MCF 10A (cell line): Measurements from ENCODE around the gene GRM1. TPM values are rescaled to one million over a fixed set of nuclear protein-coding genes. Genes with fewer than 3 reads are reported as not detected.
A peak's percentile ranks its signal among the peaks of the same experiment; 100 is the strongest.

ENCODE experiments used
- BruUV-seq: library from RNA; stranded (reverse); fragments of 400-500 nt; replicated peaks from 2 replicates; lab custom pipeline; 2021; lab: Mats Ljungman, UMichigan
- CTCF ChIA-PET: fragments of 300-600 bp; sonication (Branson Sonifier 250); formaldehyde crosslinking; extraction: SDS; loops from one replicate; lab custom pipeline; 2021; ENCODE audit warnings: antibody characterized with exemption, inconsistent platforms; lab: Yijun Ruan, JAX
- POLR2A ChIA-PET: fragments of 300-600, 350-650 bp; sonication (Branson Sonifier 250); formaldehyde crosslinking; extraction: SDS; loops from one replicate; lab custom pipeline; 2020; ENCODE audit warnings: antibody characterized with exemption, inconsistent platforms; lab: Yijun Ruan, JAX
- DNase-seq: peaks from one replicate; pipeline ENCODE4 v3.0.0-alpha.2; 2018; ENCODE audit not compliant: unreplicated experiment
- H3K27ac Mint-ChIP-seq: one replicate; pipeline ENCODE4 v1.8.0; 2022; ENCODE audit warnings: mild to moderate bottlenecking, low read depth, mixed read lengths; ENCODE audit not compliant: unreplicated experiment
- H3K27me3 Mint-ChIP-seq: one replicate; pipeline ENCODE4 v1.8.0; 2022; ENCODE audit warnings: mixed read lengths; ENCODE audit not compliant: insufficient read depth, unreplicated experiment
- H3K36me3 Mint-ChIP-seq: one replicate; pipeline ENCODE4 v1.8.0; 2022; ENCODE audit warnings: mild to moderate bottlenecking, moderate library complexity, mixed read lengths; ENCODE audit not compliant: insufficient read depth, unreplicated experiment
- H3K4me1 Mint-ChIP-seq: one replicate; pipeline ENCODE4 v1.8.0; 2022; ENCODE audit warnings: mixed read lengths; ENCODE audit not compliant: insufficient read depth, unreplicated experiment
- H3K4me3 Mint-ChIP-seq: one replicate; pipeline ENCODE4 v1.8.0; 2022; ENCODE audit warnings: mild to moderate bottlenecking, moderate library complexity, mixed read lengths; ENCODE audit not compliant: unreplicated experiment
- H3K9me3 Mint-ChIP-seq: one replicate; pipeline ENCODE4 v1.8.0; 2022; ENCODE audit warnings: mixed read lengths; ENCODE audit not compliant: unreplicated experiment
- CTCF ChIP-seq: fragments of 200-600 bp; IDR thresholded peaks from one replicate; pipeline ENCODE4 v1.8.0; 2022; ENCODE audit warnings: antibody characterized with exemption, mild to moderate bottlenecking; ENCODE audit not compliant: unreplicated experiment
- intact Hi-C: fragments of 100-400 bp; cut with micrococcal nuclease; formaldehyde crosslinking; loops from 2 replicates; pipeline ENCODE4 v1.14.1; 2022
- total RNA-seq: library from RNA; stranded (reverse); gene quantifications from 2 replicates; pipeline ENCODE4 v1.2.3, GENCODE V29; 2022

GRM1 gene
- total RNA-seq, 1 experiment from 2014 or later, result not detected

- no peaks in the 10 kb centered on the region for H3K36me3 Mint-ChIP-seq
- ChIA-PET CTCF (interaction anchor here (0.7 kb wide), 1 partner anchor 640 kb away, joined by 3 read pairs; no protein-coding TSS in a partner anchor), POLR2A (no interaction called here)
- H3K4me1 Mint-ChIP-seq, result peaks cover 7% of the 10 kb centered on the region
- H3K27ac Mint-ChIP-seq, result no peak overlapping the region
- DNase-seq, result no peak
- no peaks in the 10 kb centered on the region for H3K27me3 Mint-ChIP-seq
- H3K4me3 Mint-ChIP-seq, result no peak overlapping the region
- BruUV-seq, result no TSS peak
- no peaks in the 10 kb centered on the region for H3K9me3 Mint-ChIP-seq
- TF ChIP-seq CTCF, result no peak
- intact Hi-C loops, result no loop called here
Measured at GRCh38 chr6:146335336-146335735, 306.5 kb downstream of the GRM1 start.

- H3K9me3 Mint-ChIP-seq, result no peaks in the 10 kb centered on the region
- intact Hi-C loops, result no loop called here
Measured at GRCh38 chr6:146336191-146336590, 307.3 kb downstream of the GRM1 start.

GRCh38 chr6:146337376-146337775, 308.5 kb downstream of the GRM1 start:
- BruUV-seq, result no TSS peak
- H3K36me3 Mint-ChIP-seq, result no peaks in the 10 kb centered on the region
- ChIA-PET POLR2A (interaction anchor here (1.1 kb wide), 1 partner anchor 26 kb away, joined by 5 read pairs; no protein-coding TSS in a partner anchor), CTCF (no interaction called here)
- H3K9me3 Mint-ChIP-seq, result no peaks in the 10 kb centered on the region
- H3K4me3 Mint-ChIP-seq, result no peak overlapping the region
- intact Hi-C loops, result no loop called here
- H3K27ac Mint-ChIP-seq, result no peak overlapping the region
- DNase-seq, result no peak
- no peaks in the 10 kb centered on the region for H3K27me3 Mint-ChIP-seq
- peaks cover 7% of the 10 kb centered on the region for H3K4me1 Mint-ChIP-seq
- TF ChIP-seq CTCF, result no peak

More at GRCh38 chr6:146336191-146336590, 307.3 kb downstream of the GRM1 start:
- no peak overlapping the region for H3K4me3 Mint-ChIP-seq
- ChIA-PET CTCF (no interaction called here), POLR2A (no interaction called here)
- no peaks in the 10 kb centered on the region for H3K36me3 Mint-ChIP-seq
- no peak for DNase-seq
- BruUV-seq, result no TSS peak
- H3K27ac Mint-ChIP-seq, result no peak overlapping the region
- peaks cover 7% of the 10 kb centered on the region for H3K4me1 Mint-ChIP-seq
- TF ChIP-seq CTCF, result no peak
- no peaks in the 10 kb centered on the region for H3K27me3 Mint-ChIP-seq

GRCh38 chr6:146339716-146340115, 310.9 kb downstream of the GRM1 start:
- H3K9me3 Mint-ChIP-seq, result no peaks in the 10 kb centered on the region
- ChIA-PET CTCF (interaction anchor here (0.6 to 0.9 kb wide), 3 partner anchors 17 to 358 kb away, joined by 3 to 5 read pairs (median 3); no protein-coding TSS in a partner anchor), POLR2A (interaction anchor here (1.6 kb wide), 1 partner anchor 17 kb away, joined by 4 read pairs; no protein-coding TSS in a partner anchor)
- intact Hi-C loops, result no loop called here
- H3K27ac Mint-ChIP-seq, result no peak overlapping the region
- H3K27me3 Mint-ChIP-seq, result no peaks in the 10 kb centered on the region
- no peaks in the 10 kb centered on the region for H3K36me3 Mint-ChIP-seq
- H3K4me1 Mint-ChIP-seq, result peaks cover 7% of the 10 kb centered on the region
- no peak overlapping the region for H3K4me3 Mint-ChIP-seq
- TF ChIP-seq CTCF, result no peak
- no TSS peak for BruUV-seq
- DNase-seq, result peak; percentile 44
